ENCODE results near the gene STOX1. TPM values are rescaled to one million over a fixed set of nuclear protein-coding genes. Genes with fewer than 3 reads are reported as not detected.
A peak's percentile ranks its signal among the peaks of the same experiment; 100 is the strongest.

Gene STOX1
- total RNA-seq, 1 donor from 2014 or later = 0.71 TPM

GRCh38 chr10:68869623-68870022, 42.3 kb downstream of the STOX1 start:
- no peak for DNase-seq (ENCODE audit: low read depth)
- no peak overlapping the region for H3K4me3 ChIP-seq (ENCODE audit: low read depth, low read length)
- TF ChIP-seq CTCF (IDR thresholded peaks at IDR 0.05; ENCODE audit: insufficient read depth, low read length, poor library complexity, severe bottlenecking) = no peak
- no peaks in the 10 kb centered on the region for H3K27me3 ChIP-seq (ENCODE audit: control insufficient read depth, insufficient read depth, low read length)
- H3K36me3 ChIP-seq (ENCODE audit: control insufficient read depth, insufficient read depth, low read length) = no peaks in the 10 kb centered on the region

- H3K4me3 ChIP-seq (ENCODE audit: low read depth, low read length) = no peak overlapping the region
- no peak for TF ChIP-seq CTCF (IDR thresholded peaks at IDR 0.05; ENCODE audit: insufficient read depth, low read length, poor library complexity, severe bottlenecking)
- no peak for DNase-seq (ENCODE audit: low read depth)
Observed at GRCh38 chr10:68870061-68870460, 42.7 kb downstream of the STOX1 start.

GRCh38 chr10:68870545-68871104, 43.3 kb downstream of the STOX1 start:
- H3K4me3 ChIP-seq (ENCODE audit: low read depth, low read length) = no peak overlapping the region
- H3K36me3 ChIP-seq (ENCODE audit: control insufficient read depth, insufficient read depth, low read length) = no peaks in the 10 kb centered on the region
- TF ChIP-seq CTCF (IDR thresholded peaks at IDR 0.05; ENCODE audit: insufficient read depth, low read length, poor library complexity, severe bottlenecking) = no peak
- H3K27me3 ChIP-seq (ENCODE audit: control insufficient read depth, insufficient read depth, low read length) = no peaks in the 10 kb centered on the region
- DNase-seq (ENCODE audit: low read depth) = no peak

More at GRCh38 chr10:68870061-68870460, 42.7 kb downstream of the STOX1 start:
- no peaks in the 10 kb centered on the region for H3K27me3 ChIP-seq (ENCODE audit: control insufficient read depth, insufficient read depth, low read length)
- no peaks in the 10 kb centered on the region for H3K36me3 ChIP-seq (ENCODE audit: control insufficient read depth, insufficient read depth, low read length)

- no peaks in the 10 kb centered on the region for H3K36me3 ChIP-seq (ENCODE audit: control insufficient read depth, insufficient read depth, low read length)
- H3K4me3 ChIP-seq (ENCODE audit: low read depth, low read length) = no peak overlapping the region
- TF ChIP-seq CTCF (IDR thresholded peaks at IDR 0.05; ENCODE audit: insufficient read depth, low read length, poor library complexity, severe bottlenecking) = no peak
- H3K27me3 ChIP-seq (ENCODE audit: control insufficient read depth, insufficient read depth, low read length) = no peaks in the 10 kb centered on the region
- peak; percentile 38 for DNase-seq (ENCODE audit: low read depth)
Observed at GRCh38 chr10:68871105-68871711, 43.9 kb downstream of the STOX1 start.

GRCh38 chr10:68871731-68872342, 44.5 kb downstream of the STOX1 start:
- TF ChIP-seq CTCF (IDR thresholded peaks at IDR 0.05; ENCODE audit: insufficient read depth, low read length, poor library complexity, severe bottlenecking) = no peak
- Histone ChIP-seq H3K36me3 (ENCODE audit: control insufficient read depth, insufficient read depth, low read length) (no peaks in the 10 kb centered on the region), H3K27me3 (ENCODE audit: control insufficient read depth, insufficient read depth, low read length) (no peaks in the 10 kb centered on the region), H3K4me3 (ENCODE audit: low read depth, low read length) (no peak overlapping the region)
- DNase-seq (ENCODE audit: low read depth) = peak; percentile 80

Data from kidney epithelial cell (primary cell).